M059J (cell line): ENCODE measurements around the gene MINDY1. TPM values are rescaled to one million over a fixed set of nuclear protein-coding genes. Genes with fewer than 3 reads are reported as not detected.

Source experiments
- DNase-seq: peaks from one replicate; pipeline ENCODE4 v3.0.0-alpha.2; 2012; ENCODE audit warnings: low read depth
- total RNA-seq: library from RNA; depleted of rRNA; stranded (reverse); fragments of >200 nt; shearing (Covaris generic); gene quantifications from 2 replicates; pipeline ENCODE4 v1.2.3, GENCODE V29; 2014; rRNA removed

Gene MINDY1
- total RNA-seq, 1 experiment from 2014 or later, result 7.0 TPM

GRCh38 chr1:150965605-150966004 is 41.1 kb downstream of the MINDY1 start:
- no peak for DNase-seq

- no peak for DNase-seq
These were observed 42.6 kb downstream of the MINDY1 start for GRCh38 chr1:150964164-150964489.

GRCh38 chr1:150963321-150964163 is 43.2 kb downstream of the MINDY1 start:
- DNase-seq, result no peak

- no peak for DNase-seq
These were observed 44.9 kb downstream of the MINDY1 start for GRCh38 chr1:150961756-150962155.

GRCh38 chr1:150960646-150961045 is 46.1 kb downstream of the MINDY1 start:
- DNase-seq, result no peak

GRCh38 chr1:150957666-150958065 is 49.0 kb downstream of the MINDY1 start:
- no peak for DNase-seq

- no peak for DNase-seq
These were observed 51.4 kb downstream of the MINDY1 start for GRCh38 chr1:150955280-150955679.

GRCh38 chr1:150954708-150955107 is 52.0 kb downstream of the MINDY1 start:
- DNase-seq, result no peak

Other genes with a start within 250 kb of the MINDY1 start
- gene CTSS, start 241.1 kb downstream of the MINDY1 start, total RNA-seq, result 26.7 and 69.1 TPM in 2 replicates
- 1.7 and 2.1 TPM in 2 replicates for gene CTSK, start 198.6 kb downstream of the MINDY1 start, total RNA-seq
- gene ARNT, start 130.3 kb downstream of the MINDY1 start, total RNA-seq, result 30.2 and 38.7 TPM in 2 replicates
- not detected in 2 replicates for gene CTXND2, start 119.8 kb downstream of the MINDY1 start, total RNA-seq
- 27.8 and 31.6 TPM in 2 replicates for gene SETDB1, start 80.5 kb downstream of the MINDY1 start, total RNA-seq
- gene CERS2, start 32.1 kb downstream of the MINDY1 start, total RNA-seq, result 156 and 178 TPM in 2 replicates
- gene ANXA9, start 24.6 kb downstream of the MINDY1 start, total RNA-seq, result 0.25 TPM in 1 of 2 replicates, not detected in the other
- gene PRUNE1, start 1.5 kb upstream of the MINDY1 start, total RNA-seq, result 21.4 and 26.6 TPM in 2 replicates
- gene BNIPL, start 29.7 kb upstream of the MINDY1 start, total RNA-seq, result 0.10 and 0.17 TPM in 2 replicates
- 2.3 and 3.6 TPM in 2 replicates for gene C1orf56, start 40.8 kb upstream of the MINDY1 start, total RNA-seq
- gene CDC42SE1, start 52.7 kb upstream of the MINDY1 start, total RNA-seq, result 56.2 and 65.4 TPM in 2 replicates
- 43.2 and 46.5 TPM in 2 replicates for gene MLLT11, start 53.5 kb upstream of the MINDY1 start, total RNA-seq
- gene GABPB2, start 63.9 kb upstream of the MINDY1 start, total RNA-seq, result 6.2 and 11.4 TPM in 2 replicates
- gene SEMA6C, start 139.7 kb upstream of the MINDY1 start, total RNA-seq, result 0.12 and 0.79 TPM in 2 replicates
- not detected in 2 replicates for gene TNFAIP8L2, start 149.7 kb upstream of the MINDY1 start, total RNA-seq
- gene LYSMD1, start 159.0 kb upstream of the MINDY1 start, total RNA-seq, result 7.6 and 9.7 TPM in 2 replicates
- gene SCNM1, start 159.2 kb upstream of the MINDY1 start, total RNA-seq, result 82.1 and 92.2 TPM in 2 replicates
- not detected in 2 replicates for gene TMOD4, start 169.1 kb upstream of the MINDY1 start, total RNA-seq
- 76.6 and 84.3 TPM in 2 replicates for gene VPS72, start 183.3 kb upstream of the MINDY1 start, total RNA-seq
- 78.6 and 82.6 TPM in 2 replicates for gene PIP5K1A, start 191.7 kb upstream of the MINDY1 start, total RNA-seq
- gene PSMD4, start 247.8 kb upstream of the MINDY1 start, total RNA-seq, result 285 and 291 TPM in 2 replicates